WTC11 (cell line): ENCODE data around the gene TMC8. TPM values are rescaled to one million over a fixed set of nuclear protein-coding genes. Genes with fewer than 3 reads are reported as not detected.

Experiments
- ATAC-seq: fragments of 200-7000 bp; cut with Tn5 transposase; 2 replicates; pipeline ENCODE4 v1.10.0; 2021; ENCODE audit warnings: mild to moderate bottlenecking, moderate library complexity
- CTCF ChIA-PET: fragments of 300-600 bp; sonication (Branson Sonifier 250); formaldehyde crosslinking; loops from one replicate; lab custom pipeline; 2021; ENCODE audit warnings: antibody characterized with exemption; lab: Charles Lee
- POLR2A ChIA-PET: fragments of 350-600 bp; sonication (Branson Sonifier 250); formaldehyde crosslinking; loops from one replicate; lab custom pipeline; 2021; ENCODE audit warnings: antibody characterized with exemption; lab: Charles Lee
- DNase-seq: peaks from one replicate; pipeline ENCODE4 v3.0.0; 2021; ENCODE audit warnings: low spot score
- H3K27ac Mint-ChIP-seq: 2 replicates; pipeline ENCODE4 v1.8.0; 2021; ENCODE audit warnings: mixed read lengths
- H3K27me3 Mint-ChIP-seq: 2 replicates; pipeline ENCODE4 v1.8.0; 2021; ENCODE audit warnings: low read depth, mild to moderate bottlenecking, moderate library complexity, mixed read lengths
- H3K36me3 Mint-ChIP-seq: 2 replicates; pipeline ENCODE4 v1.8.0; 2021; ENCODE audit warnings: mixed read lengths
- H3K4me1 Mint-ChIP-seq: 2 replicates; pipeline ENCODE4 v1.8.0; 2022; ENCODE audit warnings: mixed read lengths
- H3K4me3 Mint-ChIP-seq: 2 replicates; pipeline ENCODE4 v1.8.0; 2021; ENCODE audit warnings: mild to moderate bottlenecking, moderate library complexity, mixed read lengths
- H3K9me3 Mint-ChIP-seq: 2 replicates; pipeline ENCODE4 v1.8.0; 2021; ENCODE audit warnings: mixed read lengths
- ATF1 ChIP-seq: sonication (generic); formaldehyde crosslinking; IDR thresholded peaks from 2 replicates; pipeline ENCODE4 v1.8.1; 2023; ENCODE audit warnings: mild to moderate bottlenecking, moderate library complexity, missing genetic modification reagents
- CREB1 ChIP-seq: sonication (generic); formaldehyde crosslinking; IDR thresholded peaks from 2 replicates; pipeline ENCODE4 v1.8.0; 2023; ENCODE audit warnings: mild to moderate bottlenecking, missing genetic modification reagents
- CREM ChIP-seq: sonication (generic); formaldehyde crosslinking; IDR thresholded peaks from 2 replicates; pipeline ENCODE4 v1.8.1; 2022; ENCODE audit warnings: mild to moderate bottlenecking, missing genetic modification reagents, moderate library complexity
- E2F1 ChIP-seq: sonication (generic); formaldehyde crosslinking; IDR thresholded peaks from 2 replicates; pipeline ENCODE4 v1.8.0; 2022; ENCODE audit warnings: mild to moderate bottlenecking, missing genetic modification reagents
- HMGXB4 ChIP-seq: sonication (generic); formaldehyde crosslinking; IDR thresholded peaks from 2 replicates; pipeline ENCODE4 v1.8.1; 2023; ENCODE audit warnings: mild to moderate bottlenecking, moderate library complexity, missing genetic modification reagents
- KAT7 ChIP-seq: sonication (generic); formaldehyde crosslinking; IDR thresholded peaks from 2 replicates; pipeline ENCODE4 v1.8.1; 2023; ENCODE audit warnings: missing genetic modification reagents, mild to moderate bottlenecking, borderline replicate concordance
- MYBL2 ChIP-seq: sonication (generic); formaldehyde crosslinking; IDR thresholded peaks from 2 replicates; pipeline ENCODE4 v1.8.1; 2023; ENCODE audit warnings: mild to moderate bottlenecking, moderate library complexity, missing genetic modification reagents
- NFYB ChIP-seq: sonication (generic); formaldehyde crosslinking; conservative IDR thresholded peaks from 2 replicates; pipeline ENCODE4 v1.8.0; 2022; ENCODE audit warnings: low read depth, missing genetic modification reagents
- NR2C2 ChIP-seq: sonication (generic); formaldehyde crosslinking; IDR thresholded peaks from 2 replicates; pipeline ENCODE4 v1.8.0; 2022; ENCODE audit warnings: mild to moderate bottlenecking, missing genetic modification reagents
- SOX15 ChIP-seq: fragments of 250-450 bp; sonication (Bioruptor Pico); IDR thresholded peaks from 2 replicates; pipeline ENCODE4 v1.9.0; 2021; ENCODE audit warnings: mild to moderate bottlenecking
- ZNF423 ChIP-seq: fragments of 250-450 bp; sonication (Bioruptor Pico); IDR thresholded peaks from 2 replicates; pipeline ENCODE4 v2.1.2; 2022; ENCODE audit warnings: mild to moderate bottlenecking, moderate library complexity
- total RNA-seq: library from RNA; stranded (reverse); gene quantifications from 3 replicates; pipeline ENCODE4 v1.2.3, GENCODE V29; 2021
- TF ChIP-seq, protein P1 (sequence below): sonication (generic); formaldehyde crosslinking; IDR thresholded peaks from 2 replicates; pipeline ENCODE4 v1.8.1; 2022; ENCODE audit warnings: low read depth, mild to moderate bottlenecking, moderate library complexity, missing genetic modification reagents, borderline replicate concordance
- TF ChIP-seq, protein P2 (sequence below): sonication (generic); formaldehyde crosslinking; IDR thresholded peaks from 2 replicates; pipeline ENCODE4 v1.8.1; 2023; ENCODE audit warnings: mild to moderate bottlenecking, missing genetic modification reagents, borderline replicate concordance
- TF ChIP-seq, protein P3 (sequence below): sonication (generic); formaldehyde crosslinking; IDR thresholded peaks from 2 replicates; pipeline ENCODE4 v1.8.0; 2023; ENCODE audit warnings: missing genetic modification reagents, mild to moderate bottlenecking, borderline replicate concordance

TMC8 gene
- total RNA-seq, 1 experiment from 2014 or later = 3.7 TPM

DNA sequence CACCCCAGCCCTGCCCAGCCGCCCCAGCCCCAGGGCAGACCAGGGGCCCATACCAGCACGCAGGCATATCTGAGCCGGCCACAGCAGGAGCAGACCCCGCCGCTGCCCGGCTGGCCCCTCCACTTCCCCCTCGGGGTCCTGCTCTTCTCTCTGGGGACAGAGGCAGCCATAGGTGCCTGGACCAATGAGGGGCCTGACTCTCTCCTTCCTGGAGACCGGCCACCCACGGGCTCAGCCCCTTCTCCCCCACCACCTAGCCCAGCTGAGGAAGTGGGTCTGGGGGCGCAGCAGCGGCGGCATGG, 5.8 kb upstream of the TMC8 start:
- H3K27ac Mint-ChIP-seq = no peak overlapping the region
- TF ChIP-seq MYBL2 (CRISPR knock-in tag) (no peak), NR2C2 (CRISPR knock-in tag) (no peak), CREB1 (CRISPR knock-in tag) (no peak), E2F1 (no peak), NFYB (CRISPR knock-in tag) (no peak), KAT7 (no peak), SOX15 (CRISPR knock-in tag) (no peak)
- H3K9me3 Mint-ChIP-seq = no peaks in the 10 kb centered on the region
- H3K4me1 Mint-ChIP-seq = peaks cover 12% of the 10 kb centered on the region
- no peak for ATAC-seq
- POLR2A ChIA-PET = no interaction called here
- DNase-seq = no peak
- H3K4me3 Mint-ChIP-seq = no peak overlapping the region
- no peaks in the 10 kb centered on the region for H3K27me3 Mint-ChIP-seq
- CTCF ChIA-PET = interaction anchor here (1.4 to 1.6 kb wide), 2 partner anchors 10 to 12 kb away, joined by 3 to 4 read pairs; no protein-coding TSS in a partner anchor
- peaks cover 14% of the 10 kb centered on the region for H3K36me3 Mint-ChIP-seq

- DNase-seq (no peak), ATAC-seq (no peak)
- peaks cover 17% of the 10 kb centered on the region for H3K4me1 Mint-ChIP-seq
- H3K27ac Mint-ChIP-seq = no peak overlapping the region
- peaks cover 14% of the 10 kb centered on the region for H3K36me3 Mint-ChIP-seq
- POLR2A ChIA-PET = no interaction called here
- H3K27me3 Mint-ChIP-seq = no peaks in the 10 kb centered on the region
- no peak overlapping the region for H3K4me3 Mint-ChIP-seq
- TF ChIP-seq CREM (CRISPR knock-in tag) (no peak), E2F1 (no peak), ATF1 (CRISPR knock-in tag) (no peak), ZNF423 (CRISPR knock-in tag) (no peak)
- TF ChIP-seq, protein P1, sequence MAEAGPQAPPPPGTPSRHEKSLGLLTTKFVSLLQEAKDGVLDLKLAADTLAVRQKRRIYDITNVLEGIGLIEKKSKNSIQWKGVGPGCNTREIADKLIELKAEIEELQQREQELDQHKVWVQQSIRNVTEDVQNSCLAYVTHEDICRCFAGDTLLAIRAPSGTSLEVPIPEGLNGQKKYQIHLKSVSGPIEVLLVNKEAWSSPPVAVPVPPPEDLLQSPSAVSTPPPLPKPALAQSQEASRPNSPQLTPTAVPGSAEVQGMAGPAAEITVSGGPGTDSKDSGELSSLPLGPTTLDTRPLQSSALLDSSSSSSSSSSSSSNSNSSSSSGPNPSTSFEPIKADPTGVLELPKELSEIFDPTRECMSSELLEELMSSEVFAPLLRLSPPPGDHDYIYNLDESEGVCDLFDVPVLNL (CRISPR knock-in tag) = 0 out of 2 replicates have a peak, but pooled peaks have one; percentile 32
- no peaks in the 10 kb centered on the region for H3K9me3 Mint-ChIP-seq
- CTCF ChIA-PET = interaction anchor here (1.4 to 1.6 kb wide), 2 partner anchors 11 to 12 kb away, joined by 3 to 4 read pairs; no protein-coding TSS in a partner anchor
These were observed 5.2 kb upstream of the TMC8 start for GRCh38 chr17:78125138-78125913.

DNA sequence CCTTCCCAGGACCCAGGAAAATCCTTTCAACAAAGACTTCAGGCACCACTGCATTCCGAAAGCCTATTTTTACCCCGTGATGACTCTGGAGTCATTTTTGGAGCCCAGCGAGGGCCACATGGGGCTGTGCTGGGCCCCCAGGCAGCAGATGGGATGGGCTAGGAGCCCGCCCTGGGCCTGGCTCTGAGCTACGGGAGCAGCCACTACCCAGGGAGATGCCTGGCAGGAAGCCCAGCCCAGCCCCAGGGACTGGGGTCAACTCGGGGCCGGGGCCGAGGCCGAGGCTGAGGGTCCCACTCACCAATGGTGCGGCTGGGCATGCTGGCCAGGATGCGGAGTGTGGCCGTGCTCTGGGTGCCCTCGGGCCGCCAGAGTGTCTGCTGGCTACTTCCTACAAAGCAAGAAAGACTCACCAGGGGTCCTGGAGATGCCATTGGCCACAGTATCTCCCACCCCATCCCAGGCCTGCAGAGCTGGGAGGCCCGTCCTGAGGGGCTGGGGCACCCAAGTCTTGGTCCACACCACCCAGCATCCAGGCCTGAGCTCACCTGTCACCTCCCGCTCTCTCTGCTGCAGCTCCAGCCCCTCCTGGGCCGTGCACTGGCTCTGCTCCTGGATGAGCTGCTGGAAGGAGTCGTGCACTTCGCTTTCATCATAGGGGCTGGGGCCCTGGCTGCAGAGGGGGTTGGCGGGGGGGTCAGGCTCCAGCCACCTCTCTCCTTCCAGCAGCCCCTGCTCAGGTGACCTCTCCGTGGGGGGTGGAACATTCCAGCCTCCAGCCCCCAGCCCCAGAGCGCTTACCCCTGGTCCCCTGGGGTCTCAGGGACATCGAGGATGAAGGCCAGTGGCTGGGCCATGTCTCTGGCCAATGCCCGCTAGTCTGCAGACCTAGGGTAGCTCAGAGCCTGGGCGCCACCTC, 4.3 kb upstream of the TMC8 start:
- no peak for DNase-seq
- Mint-ChIP-seq H3K36me3 (peaks cover 14% of the 10 kb centered on the region), H3K27me3 (peaks cover 4% of the 10 kb centered on the region; the same call in 1 of the 2 replicates), H3K9me3 (no peaks in the 10 kb centered on the region), H3K4me3 (no peak overlapping the region), H3K27ac (peak overlapping the region; percentile 60; the same call in 1 of the 2 replicates), H3K4me1 (peaks cover 26% of the 10 kb centered on the region)
- 0 out of 2 replicates have a peak, but pooled peaks have one; percentile 28 for TF ChIP-seq HMGXB4
- TF ChIP-seq, protein P2, sequence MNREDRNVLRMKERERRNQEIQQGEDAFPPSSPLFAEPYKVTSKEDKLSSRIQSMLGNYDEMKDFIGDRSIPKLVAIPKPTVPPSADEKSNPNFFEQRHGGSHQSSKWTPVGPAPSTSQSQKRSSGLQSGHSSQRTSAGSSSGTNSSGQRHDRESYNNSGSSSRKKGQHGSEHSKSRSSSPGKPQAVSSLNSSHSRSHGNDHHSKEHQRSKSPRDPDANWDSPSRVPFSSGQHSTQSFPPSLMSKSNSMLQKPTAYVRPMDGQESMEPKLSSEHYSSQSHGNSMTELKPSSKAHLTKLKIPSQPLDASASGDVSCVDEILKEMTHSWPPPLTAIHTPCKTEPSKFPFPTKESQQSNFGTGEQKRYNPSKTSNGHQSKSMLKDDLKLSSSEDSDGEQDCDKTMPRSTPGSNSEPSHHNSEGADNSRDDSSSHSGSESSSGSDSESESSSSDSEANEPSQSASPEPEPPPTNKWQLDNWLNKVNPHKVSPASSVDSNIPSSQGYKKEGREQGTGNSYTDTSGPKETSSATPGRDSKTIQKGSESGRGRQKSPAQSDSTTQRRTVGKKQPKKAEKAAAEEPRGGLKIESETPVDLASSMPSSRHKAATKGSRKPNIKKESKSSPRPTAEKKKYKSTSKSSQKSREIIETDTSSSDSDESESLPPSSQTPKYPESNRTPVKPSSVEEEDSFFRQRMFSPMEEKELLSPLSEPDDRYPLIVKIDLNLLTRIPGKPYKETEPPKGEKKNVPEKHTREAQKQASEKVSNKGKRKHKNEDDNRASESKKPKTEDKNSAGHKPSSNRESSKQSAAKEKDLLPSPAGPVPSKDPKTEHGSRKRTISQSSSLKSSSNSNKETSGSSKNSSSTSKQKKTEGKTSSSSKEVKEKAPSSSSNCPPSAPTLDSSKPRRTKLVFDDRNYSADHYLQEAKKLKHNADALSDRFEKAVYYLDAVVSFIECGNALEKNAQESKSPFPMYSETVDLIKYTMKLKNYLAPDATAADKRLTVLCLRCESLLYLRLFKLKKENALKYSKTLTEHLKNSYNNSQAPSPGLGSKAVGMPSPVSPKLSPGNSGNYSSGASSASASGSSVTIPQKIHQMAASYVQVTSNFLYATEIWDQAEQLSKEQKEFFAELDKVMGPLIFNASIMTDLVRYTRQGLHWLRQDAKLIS (CRISPR knock-in tag) = no peak
- TF ChIP-seq, protein P3, sequence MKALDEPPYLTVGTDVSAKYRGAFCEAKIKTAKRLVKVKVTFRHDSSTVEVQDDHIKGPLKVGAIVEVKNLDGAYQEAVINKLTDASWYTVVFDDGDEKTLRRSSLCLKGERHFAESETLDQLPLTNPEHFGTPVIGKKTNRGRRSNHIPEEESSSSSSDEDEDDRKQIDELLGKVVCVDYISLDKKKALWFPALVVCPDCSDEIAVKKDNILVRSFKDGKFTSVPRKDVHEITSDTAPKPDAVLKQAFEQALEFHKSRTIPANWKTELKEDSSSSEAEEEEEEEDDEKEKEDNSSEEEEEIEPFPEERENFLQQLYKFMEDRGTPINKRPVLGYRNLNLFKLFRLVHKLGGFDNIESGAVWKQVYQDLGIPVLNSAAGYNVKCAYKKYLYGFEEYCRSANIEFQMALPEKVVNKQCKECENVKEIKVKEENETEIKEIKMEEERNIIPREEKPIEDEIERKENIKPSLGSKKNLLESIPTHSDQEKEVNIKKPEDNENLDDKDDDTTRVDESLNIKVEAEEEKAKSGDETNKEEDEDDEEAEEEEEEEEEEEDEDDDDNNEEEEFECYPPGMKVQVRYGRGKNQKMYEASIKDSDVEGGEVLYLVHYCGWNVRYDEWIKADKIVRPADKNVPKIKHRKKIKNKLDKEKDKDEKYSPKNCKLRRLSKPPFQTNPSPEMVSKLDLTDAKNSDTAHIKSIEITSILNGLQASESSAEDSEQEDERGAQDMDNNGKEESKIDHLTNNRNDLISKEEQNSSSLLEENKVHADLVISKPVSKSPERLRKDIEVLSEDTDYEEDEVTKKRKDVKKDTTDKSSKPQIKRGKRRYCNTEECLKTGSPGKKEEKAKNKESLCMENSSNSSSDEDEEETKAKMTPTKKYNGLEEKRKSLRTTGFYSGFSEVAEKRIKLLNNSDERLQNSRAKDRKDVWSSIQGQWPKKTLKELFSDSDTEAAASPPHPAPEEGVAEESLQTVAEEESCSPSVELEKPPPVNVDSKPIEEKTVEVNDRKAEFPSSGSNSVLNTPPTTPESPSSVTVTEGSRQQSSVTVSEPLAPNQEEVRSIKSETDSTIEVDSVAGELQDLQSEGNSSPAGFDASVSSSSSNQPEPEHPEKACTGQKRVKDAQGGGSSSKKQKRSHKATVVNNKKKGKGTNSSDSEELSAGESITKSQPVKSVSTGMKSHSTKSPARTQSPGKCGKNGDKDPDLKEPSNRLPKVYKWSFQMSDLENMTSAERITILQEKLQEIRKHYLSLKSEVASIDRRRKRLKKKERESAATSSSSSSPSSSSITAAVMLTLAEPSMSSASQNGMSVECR = no peak
- ATAC-seq = no peak
- ChIA-PET POLR2A (no interaction called here), CTCF (interaction anchor here (1.0 to 4.6 kb wide), 3 partner anchors 13 to 50 kb away, joined by 3 to 65 read pairs (median 3); no protein-coding TSS in a partner anchor)
